HEK293 (cell line): Measurements from ENCODE around the gene IGSF10.

Experiments
- BCL11A ChIP-seq: fragments of 450-650 bp; formaldehyde crosslinking; IDR thresholded peaks from 2 replicates; pipeline ENCODE4 v1.5.1; 2016; ENCODE audit warnings: low read depth, missing biosample characterization, missing genetic modification characterization
- HOXD13 ChIP-seq: sonication (generic); formaldehyde crosslinking; IDR thresholded peaks from 2 replicates; pipeline ENCODE4 v1.8.0; 2022; ENCODE audit warnings: missing genetic modification reagents, borderline replicate concordance
- ZNF24 ChIP-seq: fragments of 450-650 bp; formaldehyde crosslinking; IDR thresholded peaks from 2 replicates; pipeline ENCODE4 v1.5.1; 2016; ENCODE audit warnings: missing biosample characterization, missing genetic modification characterization
- ZNF274 ChIP-seq, 2 experiments: fragments of 200-500 bp in 1 of 2; fragments of 450-650 bp in 1 of 2; sonication (Bioruptor generic) in 1 of 2; formaldehyde crosslinking in 1 of 2; IDR thresholded peaks; 2 replicates each; pipeline versions ENCODE4 v1.5.1 to v1.6.1; 2014 to 2016; ENCODE audit warnings: borderline replicate concordance in 1 of 2, inconsistent platforms in 1 of 2, low read length in 1 of 2, missing biosample characterization in 1 of 2, missing genetic modification characterization in 1 of 2
- ZNF501 ChIP-seq: fragments of 450-650 bp; formaldehyde crosslinking; IDR thresholded peaks from 2 replicates; pipeline ENCODE4 v1.5.1; 2016; ENCODE audit warnings: missing biosample characterization, missing genetic modification characterization
- ZNF777 ChIP-seq: fragments of 450-650 bp; formaldehyde crosslinking; IDR thresholded peaks from 2 replicates; pipeline ENCODE4 v1.5.1; 2017; ENCODE audit warnings: missing biosample characterization, missing genetic modification characterization, borderline replicate concordance
- ZNF837 ChIP-seq: fragments of 450-650 bp; formaldehyde crosslinking; IDR thresholded peaks from 2 replicates; pipeline ENCODE4 v1.5.1; 2016; ENCODE audit warnings: missing biosample characterization, missing genetic modification characterization
- TF ChIP-seq, protein P1 (sequence below): fragments of 450-650 bp; formaldehyde crosslinking; IDR thresholded peaks from 2 replicates; pipeline ENCODE4 v1.5.1; 2017; ENCODE audit warnings: missing biosample characterization, missing genetic modification characterization
- TF ChIP-seq, protein P2 (sequence below): fragments of 450-650 bp; formaldehyde crosslinking; IDR thresholded peaks from 2 replicates; pipeline ENCODE4 v1.5.1; 2016; ENCODE audit warnings: missing biosample characterization, missing genetic modification characterization
- TF ChIP-seq, protein P3 (sequence below): fragments of 450-650 bp; formaldehyde crosslinking; IDR thresholded peaks from 2 replicates; pipeline ENCODE4 v1.5.1; 2016; ENCODE audit warnings: missing biosample characterization, missing genetic modification characterization
- TF ChIP-seq, protein P4 (sequence below): fragments of 450-650 bp; formaldehyde crosslinking; IDR thresholded peaks from 2 replicates; pipeline ENCODE4 v1.5.1; 2016; ENCODE audit warnings: missing biosample characterization, missing genetic modification characterization
- TF ChIP-seq, protein P5 (sequence below): fragments of 450-650 bp; formaldehyde crosslinking; IDR thresholded peaks from 2 replicates; pipeline ENCODE4 v1.5.1; 2016; ENCODE audit warnings: missing biosample characterization, missing genetic modification characterization
- TF ChIP-seq, protein P6 (sequence below): fragments of 450-650 bp; formaldehyde crosslinking; IDR thresholded peaks from 2 replicates; pipeline ENCODE4 v1.5.1; 2016; ENCODE audit warnings: missing biosample characterization, missing genetic modification characterization
- TF ChIP-seq, protein P7 (sequence below): fragments of 450-650 bp; formaldehyde crosslinking; IDR thresholded peaks from 2 replicates; pipeline ENCODE4 v1.5.1; 2016; ENCODE audit warnings: missing biosample characterization, missing genetic modification characterization

DNA sequence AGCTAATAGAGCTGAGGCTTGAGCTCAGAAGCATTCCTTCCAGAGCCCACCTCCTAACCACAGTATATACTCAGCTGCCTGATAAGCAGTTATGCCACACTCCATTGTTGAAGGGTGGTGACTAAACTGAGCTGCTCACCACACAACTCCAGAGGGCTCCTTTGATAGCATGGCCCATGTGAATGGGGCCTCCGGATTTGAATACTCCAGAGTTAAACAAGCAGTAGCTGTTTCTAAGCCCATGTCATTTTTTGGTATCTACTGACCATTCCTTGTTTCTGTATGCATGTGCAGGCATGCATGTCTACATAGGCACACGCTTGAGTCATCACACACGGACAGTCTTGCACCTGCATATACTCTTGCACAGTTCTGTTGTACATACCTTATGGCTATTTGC, 28.9 kb downstream of the IGSF10 start:
- no peak for TF ChIP-seq ZNF274 (IDR thresholded peaks at IDR 0.05; ENCODE audit: low read length)
- TF ChIP-seq ZNF274 (tag by site-specific recombination; IDR thresholded peaks at IDR 0.05; ENCODE audit: borderline replicate concordance), result no peak
- TF ChIP-seq, protein P1, sequence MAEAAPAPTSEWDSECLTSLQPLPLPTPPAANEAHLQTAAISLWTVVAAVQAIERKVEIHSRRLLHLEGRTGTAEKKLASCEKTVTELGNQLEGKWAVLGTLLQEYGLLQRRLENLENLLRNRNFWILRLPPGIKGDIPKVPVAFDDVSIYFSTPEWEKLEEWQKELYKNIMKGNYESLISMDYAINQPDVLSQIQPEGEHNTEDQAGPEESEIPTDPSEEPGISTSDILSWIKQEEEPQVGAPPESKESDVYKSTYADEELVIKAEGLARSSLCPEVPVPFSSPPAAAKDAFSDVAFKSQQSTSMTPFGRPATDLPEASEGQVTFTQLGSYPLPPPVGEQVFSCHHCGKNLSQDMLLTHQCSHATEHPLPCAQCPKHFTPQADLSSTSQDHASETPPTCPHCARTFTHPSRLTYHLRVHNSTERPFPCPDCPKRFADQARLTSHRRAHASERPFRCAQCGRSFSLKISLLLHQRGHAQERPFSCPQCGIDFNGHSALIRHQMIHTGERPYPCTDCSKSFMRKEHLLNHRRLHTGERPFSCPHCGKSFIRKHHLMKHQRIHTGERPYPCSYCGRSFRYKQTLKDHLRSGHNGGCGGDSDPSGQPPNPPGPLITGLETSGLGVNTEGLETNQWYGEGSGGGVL, result no peak
- TF ChIP-seq, protein P2, sequence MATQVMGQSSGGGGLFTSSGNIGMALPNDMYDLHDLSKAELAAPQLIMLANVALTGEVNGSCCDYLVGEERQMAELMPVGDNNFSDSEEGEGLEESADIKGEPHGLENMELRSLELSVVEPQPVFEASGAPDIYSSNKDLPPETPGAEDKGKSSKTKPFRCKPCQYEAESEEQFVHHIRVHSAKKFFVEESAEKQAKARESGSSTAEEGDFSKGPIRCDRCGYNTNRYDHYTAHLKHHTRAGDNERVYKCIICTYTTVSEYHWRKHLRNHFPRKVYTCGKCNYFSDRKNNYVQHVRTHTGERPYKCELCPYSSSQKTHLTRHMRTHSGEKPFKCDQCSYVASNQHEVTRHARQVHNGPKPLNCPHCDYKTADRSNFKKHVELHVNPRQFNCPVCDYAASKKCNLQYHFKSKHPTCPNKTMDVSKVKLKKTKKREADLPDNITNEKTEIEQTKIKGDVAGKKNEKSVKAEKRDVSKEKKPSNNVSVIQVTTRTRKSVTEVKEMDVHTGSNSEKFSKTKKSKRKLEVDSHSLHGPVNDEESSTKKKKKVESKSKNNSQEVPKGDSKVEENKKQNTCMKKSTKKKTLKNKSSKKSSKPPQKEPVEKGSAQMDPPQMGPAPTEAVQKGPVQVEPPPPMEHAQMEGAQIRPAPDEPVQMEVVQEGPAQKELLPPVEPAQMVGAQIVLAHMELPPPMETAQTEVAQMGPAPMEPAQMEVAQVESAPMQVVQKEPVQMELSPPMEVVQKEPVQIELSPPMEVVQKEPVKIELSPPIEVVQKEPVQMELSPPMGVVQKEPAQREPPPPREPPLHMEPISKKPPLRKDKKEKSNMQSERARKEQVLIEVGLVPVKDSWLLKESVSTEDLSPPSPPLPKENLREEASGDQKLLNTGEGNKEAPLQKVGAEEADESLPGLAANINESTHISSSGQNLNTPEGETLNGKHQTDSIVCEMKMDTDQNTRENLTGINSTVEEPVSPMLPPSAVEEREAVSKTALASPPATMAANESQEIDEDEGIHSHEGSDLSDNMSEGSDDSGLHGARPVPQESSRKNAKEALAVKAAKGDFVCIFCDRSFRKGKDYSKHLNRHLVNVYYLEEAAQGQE, result no peak
- TF ChIP-seq ZNF837 (tag by site-specific recombination), result no peak
- TF ChIP-seq, protein P3, sequence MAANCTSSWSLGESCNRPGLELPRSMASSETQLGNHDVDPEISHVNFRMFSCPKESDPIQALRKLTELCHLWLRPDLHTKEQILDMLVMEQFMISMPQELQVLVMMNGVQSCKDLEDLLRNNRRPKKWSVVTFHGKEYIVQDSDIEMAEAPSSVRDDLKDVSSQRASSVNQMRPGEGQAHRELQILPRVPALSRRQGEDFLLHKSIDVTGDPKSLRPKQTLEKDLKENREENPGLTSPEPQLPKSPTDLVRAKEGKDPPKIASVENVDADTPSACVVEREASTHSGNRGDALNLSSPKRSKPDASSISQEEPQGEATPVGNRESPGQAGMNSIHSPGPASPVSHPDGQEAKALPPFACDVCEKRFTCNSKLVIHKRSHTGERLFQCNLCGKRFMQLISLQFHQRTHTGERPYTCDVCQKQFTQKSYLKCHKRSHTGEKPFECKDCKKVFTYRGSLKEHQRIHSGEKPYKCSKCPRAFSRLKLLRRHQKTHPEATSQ (tag by site-specific recombination), result no peak
- TF ChIP-seq, protein P4, sequence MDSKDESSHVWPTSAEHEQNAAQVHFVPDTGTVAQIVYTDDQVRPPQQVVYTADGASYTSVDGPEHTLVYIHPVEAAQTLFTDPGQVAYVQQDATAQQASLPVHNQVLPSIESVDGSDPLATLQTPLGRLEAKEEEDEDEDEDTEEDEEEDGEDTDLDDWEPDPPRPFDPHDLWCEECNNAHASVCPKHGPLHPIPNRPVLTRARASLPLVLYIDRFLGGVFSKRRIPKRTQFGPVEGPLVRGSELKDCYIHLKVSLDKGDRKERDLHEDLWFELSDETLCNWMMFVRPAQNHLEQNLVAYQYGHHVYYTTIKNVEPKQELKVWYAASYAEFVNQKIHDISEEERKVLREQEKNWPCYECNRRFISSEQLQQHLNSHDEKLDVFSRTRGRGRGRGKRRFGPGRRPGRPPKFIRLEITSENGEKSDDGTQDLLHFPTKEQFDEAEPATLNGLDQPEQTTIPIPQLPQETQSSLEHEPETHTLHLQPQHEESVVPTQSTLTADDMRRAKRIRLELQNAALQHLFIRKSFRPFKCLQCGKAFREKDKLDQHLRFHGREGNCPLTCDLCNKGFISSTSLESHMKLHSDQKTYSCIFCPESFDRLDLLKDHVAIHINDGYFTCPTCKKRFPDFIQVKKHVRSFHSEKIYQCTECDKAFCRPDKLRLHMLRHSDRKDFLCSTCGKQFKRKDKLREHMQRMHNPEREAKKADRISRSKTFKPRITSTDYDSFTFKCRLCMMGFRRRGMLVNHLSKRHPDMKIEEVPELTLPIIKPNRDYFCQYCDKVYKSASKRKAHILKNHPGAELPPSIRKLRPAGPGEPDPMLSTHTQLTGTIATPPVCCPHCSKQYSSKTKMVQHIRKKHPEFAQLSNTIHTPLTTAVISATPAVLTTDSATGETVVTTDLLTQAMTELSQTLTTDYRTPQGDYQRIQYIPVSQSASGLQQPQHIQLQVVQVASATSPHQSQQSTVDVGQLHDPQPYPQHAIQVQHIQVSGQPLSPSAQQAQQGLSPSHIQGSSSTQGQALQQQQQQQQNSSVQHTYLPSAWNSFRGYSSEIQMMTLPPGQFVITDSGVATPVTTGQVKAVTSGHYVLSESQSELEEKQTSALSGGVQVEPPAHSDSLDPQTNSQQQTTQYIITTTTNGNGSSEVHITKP (tag by site-specific recombination), result no peak
- TF ChIP-seq, protein P5, sequence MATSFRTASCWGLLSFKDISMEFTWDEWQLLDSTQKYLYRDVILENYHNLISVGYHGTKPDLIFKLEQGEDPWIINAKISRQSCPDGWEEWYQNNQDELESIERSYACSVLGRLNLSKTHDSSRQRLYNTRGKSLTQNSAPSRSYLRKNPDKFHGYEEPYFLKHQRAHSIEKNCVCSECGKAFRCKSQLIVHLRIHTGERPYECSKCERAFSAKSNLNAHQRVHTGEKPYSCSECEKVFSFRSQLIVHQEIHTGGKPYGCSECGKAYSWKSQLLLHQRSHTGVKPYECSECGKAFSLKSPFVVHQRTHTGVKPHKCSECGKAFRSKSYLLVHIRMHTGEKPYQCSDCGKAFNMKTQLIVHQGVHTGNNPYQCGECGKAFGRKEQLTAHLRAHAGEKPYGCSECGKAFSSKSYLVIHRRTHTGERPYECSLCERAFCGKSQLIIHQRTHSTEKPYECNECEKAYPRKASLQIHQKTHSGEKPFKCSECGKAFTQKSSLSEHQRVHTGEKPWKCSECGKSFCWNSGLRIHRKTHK (tag by site-specific recombination), result no peak
- TF ChIP-seq, protein P6, sequence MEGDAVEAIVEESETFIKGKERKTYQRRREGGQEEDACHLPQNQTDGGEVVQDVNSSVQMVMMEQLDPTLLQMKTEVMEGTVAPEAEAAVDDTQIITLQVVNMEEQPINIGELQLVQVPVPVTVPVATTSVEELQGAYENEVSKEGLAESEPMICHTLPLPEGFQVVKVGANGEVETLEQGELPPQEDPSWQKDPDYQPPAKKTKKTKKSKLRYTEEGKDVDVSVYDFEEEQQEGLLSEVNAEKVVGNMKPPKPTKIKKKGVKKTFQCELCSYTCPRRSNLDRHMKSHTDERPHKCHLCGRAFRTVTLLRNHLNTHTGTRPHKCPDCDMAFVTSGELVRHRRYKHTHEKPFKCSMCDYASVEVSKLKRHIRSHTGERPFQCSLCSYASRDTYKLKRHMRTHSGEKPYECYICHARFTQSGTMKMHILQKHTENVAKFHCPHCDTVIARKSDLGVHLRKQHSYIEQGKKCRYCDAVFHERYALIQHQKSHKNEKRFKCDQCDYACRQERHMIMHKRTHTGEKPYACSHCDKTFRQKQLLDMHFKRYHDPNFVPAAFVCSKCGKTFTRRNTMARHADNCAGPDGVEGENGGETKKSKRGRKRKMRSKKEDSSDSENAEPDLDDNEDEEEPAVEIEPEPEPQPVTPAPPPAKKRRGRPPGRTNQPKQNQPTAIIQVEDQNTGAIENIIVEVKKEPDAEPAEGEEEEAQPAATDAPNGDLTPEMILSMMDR, result no peak
- no peak for TF ChIP-seq ZNF501 (tag by site-specific recombination)
- no peak for TF ChIP-seq ZNF24
- TF ChIP-seq, protein P7, sequence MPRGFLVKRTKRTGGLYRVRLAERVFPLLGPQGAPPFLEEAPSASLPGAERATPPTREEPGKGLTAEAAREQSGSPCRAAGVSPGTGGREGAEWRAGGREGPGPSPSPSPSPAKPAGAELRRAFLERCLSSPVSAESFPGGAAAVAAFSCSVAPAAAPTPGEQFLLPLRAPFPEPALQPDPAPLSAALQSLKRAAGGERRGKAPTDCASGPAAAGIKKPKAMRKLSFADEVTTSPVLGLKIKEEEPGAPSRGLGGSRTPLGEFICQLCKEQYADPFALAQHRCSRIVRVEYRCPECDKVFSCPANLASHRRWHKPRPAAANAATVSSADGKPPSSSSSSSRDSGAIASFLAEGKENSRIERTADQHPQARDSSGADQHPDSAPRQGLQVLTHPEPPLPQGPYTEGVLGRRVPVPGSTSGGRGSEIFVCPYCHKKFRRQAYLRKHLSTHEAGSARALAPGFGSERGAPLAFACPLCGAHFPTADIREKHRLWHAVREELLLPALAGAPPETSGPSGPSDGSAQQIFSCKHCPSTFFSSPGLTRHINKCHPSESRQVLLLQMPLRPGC (tag by site-specific recombination), result no peak
- no peak for TF ChIP-seq BCL11A (tag by site-specific recombination)
- no peak for TF ChIP-seq HOXD13 (CRISPR knock-in tag)
- TF ChIP-seq ZNF777 (tag by site-specific recombination), result no peak
